Activated T-cell treated with anti-CD3 and anti-CD28 coated beads, Interleukin-2, amount 50 U/mL, for 72 hours (primary cell): ENCODE measurements around the gene EPHA8. TPM values are rescaled to one million over a fixed set of nuclear protein-coding genes. Genes with fewer than 3 reads are reported as not detected.

Source experiments
- ATAC-seq, 2 donors: fragments of 150-1000 bp; cut with Tn5 transposase; replicated peaks in 1 of 2; 2 replicates each; pipeline ENCODE4 v1.10.0; 2021; ENCODE audit warnings: moderate library complexity in 2 of 2, mild to moderate bottlenecking in 1 of 2
- DNase-seq, 2 donors: peaks; one replicate each; pipeline ENCODE4 v3.0.0; 2021 to 2022; ENCODE audit warnings: mixed read lengths in 1 of 2
- H3K27ac Mint-ChIP-seq: one replicate; pipeline ENCODE4 v1.8.0; 2022; ENCODE audit warnings: mild to moderate bottlenecking, moderate library complexity, mixed read lengths
- H3K27me3 Mint-ChIP-seq: one replicate; pipeline ENCODE4 v1.8.0; 2022; ENCODE audit warnings: low read depth, mixed read lengths
- H3K36me3 Mint-ChIP-seq, 2 donors: one replicate each; pipeline ENCODE4 v1.8.0; 2022; ENCODE audit warnings: mixed read lengths in 2 of 2, mild to moderate bottlenecking in 1 of 2; ENCODE audit not compliant: insufficient read depth in 2 of 2
- H3K4me1 Mint-ChIP-seq: one replicate; pipeline ENCODE4 v1.8.0; 2022; ENCODE audit warnings: low read depth, mixed read lengths
- H3K4me3 Mint-ChIP-seq, 2 donors: one replicate each; pipeline ENCODE4 v1.8.0; 2022; ENCODE audit warnings: mild to moderate bottlenecking in 2 of 2, mixed read lengths in 2 of 2, moderate library complexity in 2 of 2
- H3K9me3 Mint-ChIP-seq, 2 donors: one replicate each; pipeline ENCODE4 v1.8.0; 2022; ENCODE audit warnings: mixed read lengths in 2 of 2
- total RNA-seq, 2 donors: library from RNA; stranded (reverse); gene quantifications; one replicate each; pipeline ENCODE4 v1.2.3, GENCODE V29; 2022

Gene EPHA8
- total RNA-seq = not detected

DNA sequence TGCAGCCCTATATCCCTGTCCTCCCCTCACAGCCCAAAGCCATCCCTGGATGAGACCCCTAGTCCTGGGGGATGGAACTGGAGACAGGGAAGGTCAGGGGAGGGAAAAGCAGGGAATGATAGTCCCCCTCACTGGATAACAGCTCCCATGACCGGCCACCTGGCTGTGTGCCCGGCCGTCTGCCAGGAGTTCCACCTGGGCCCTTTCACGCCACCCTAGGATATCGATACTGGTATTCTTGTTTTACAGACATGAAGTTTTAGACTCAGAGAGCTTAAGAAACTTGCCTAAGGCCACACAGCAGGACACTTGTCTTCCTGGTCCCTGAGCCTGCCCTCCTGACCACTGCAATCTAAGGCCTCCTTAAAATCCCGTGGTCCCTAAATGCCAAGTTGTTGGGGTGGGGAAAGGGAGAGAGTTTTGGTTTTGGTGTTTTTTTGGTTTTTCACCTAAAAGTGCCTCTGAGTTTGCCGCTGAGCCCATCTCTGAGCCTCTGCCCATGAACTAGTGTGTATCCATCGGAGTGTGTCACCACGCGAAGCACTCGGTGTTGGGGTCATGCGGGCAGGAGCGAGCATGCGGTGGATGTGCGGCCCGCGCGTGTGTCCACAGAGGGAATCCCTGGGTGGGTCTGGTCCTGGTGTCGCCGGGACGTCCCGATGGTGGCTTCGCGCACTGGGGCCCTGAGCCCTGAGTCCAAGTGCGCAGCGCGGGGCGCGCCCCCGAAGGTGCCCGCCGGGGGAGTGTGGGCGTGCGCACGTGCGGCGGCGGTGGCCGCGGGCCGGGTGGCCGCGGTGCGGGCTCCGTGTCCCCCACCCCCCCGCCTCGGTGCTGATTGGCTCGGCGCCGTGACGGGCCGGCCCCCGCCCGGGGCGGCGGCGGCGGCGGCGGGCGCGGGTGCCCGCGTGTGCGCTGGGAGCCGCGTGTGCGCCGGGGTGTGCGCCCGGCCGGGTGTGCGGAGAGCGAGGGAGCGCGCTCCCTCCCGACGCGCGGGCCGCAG is at the start of gene EPHA8:
Gene EPHA8, plus strand, starts transcription at position 906 of the 1,000 bp plus-strand sequence. CDS start 147 bp downstream, outside the sequence.
- no peak for DNase-seq
- H3K27me3 Mint-ChIP-seq = peaks cover 38% of the 10 kb centered on the region
- no peaks in the 10 kb centered on the region for H3K4me1 Mint-ChIP-seq
- peak within 1 kb of the TSS; percentile 29 to 30 for H3K4me3 Mint-ChIP-seq
- no peak within 1 kb of the TSS for H3K27ac Mint-ChIP-seq
- H3K9me3 Mint-ChIP-seq = no peaks in the 10 kb centered on the region
- no peak for ATAC-seq
- H3K36me3 Mint-ChIP-seq = peaks cover 0 to 1% of the 10 kb centered on the region in 2 donors

DNA sequence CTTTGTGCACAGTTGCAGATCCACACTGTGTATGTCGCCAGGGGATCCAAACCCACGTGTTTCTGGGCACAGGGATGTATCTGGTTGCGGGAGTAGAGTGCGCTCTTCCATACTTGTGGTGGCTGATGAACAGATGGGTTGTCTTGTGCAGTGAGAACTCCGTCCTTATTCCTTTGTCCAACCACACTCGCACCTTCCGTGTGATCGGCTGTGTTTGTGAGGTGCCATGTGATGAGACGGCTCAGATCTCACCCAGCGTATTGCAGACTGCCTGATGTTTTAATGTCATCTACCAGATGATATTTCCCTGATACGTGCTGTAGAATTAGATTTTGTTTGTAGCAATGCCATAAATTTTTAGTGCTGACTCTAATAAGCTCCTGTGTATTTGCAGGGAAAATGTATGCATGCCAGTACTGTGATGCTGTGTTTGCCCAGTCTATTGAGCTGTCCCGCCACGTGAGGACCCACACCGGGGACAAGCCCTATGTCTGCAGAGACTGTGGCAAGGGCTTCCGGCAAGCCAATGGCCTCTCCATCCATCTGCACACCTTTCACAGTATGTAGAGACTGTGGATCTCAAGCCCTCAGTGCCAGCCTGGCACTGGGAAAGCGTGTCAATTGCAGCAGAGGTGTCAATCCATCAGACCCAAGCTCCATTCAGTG is 46.2 kb upstream of the EPHA8 start:
- Mint-ChIP-seq H3K4me1 (no peaks in the 10 kb centered on the region), H3K36me3 (peaks cover 6 to 7% of the 10 kb centered on the region in 2 donors), H3K27me3 (no peaks in the 10 kb centered on the region), H3K9me3 (no peaks in the 10 kb centered on the region), H3K27ac (no peak overlapping the region), H3K4me3 (no peak overlapping the region)
- ATAC-seq (no peak), DNase-seq (no peak)

DNA sequence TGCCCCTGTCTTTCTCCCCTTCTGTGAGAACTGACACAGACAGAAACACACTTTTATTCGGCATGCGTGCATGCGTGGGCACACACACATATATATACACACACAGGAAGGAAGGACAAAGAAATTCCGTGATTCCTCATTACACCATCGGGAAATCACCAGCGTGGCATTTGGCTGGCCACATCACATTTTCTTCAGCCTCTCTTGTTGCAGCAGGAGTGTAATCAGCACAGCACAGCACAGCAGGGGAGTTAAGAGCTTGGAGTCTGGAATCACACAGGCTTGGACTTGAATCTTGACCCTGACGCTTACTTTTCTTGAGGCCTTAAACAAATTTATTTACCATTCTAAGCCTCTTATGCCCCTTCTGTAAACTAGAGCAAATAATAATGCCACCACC is 45.3 kb upstream of the EPHA8 start:
- Mint-ChIP-seq H3K27ac (peak overlapping the region; percentile 26), H3K27me3 (no peaks in the 10 kb centered on the region), H3K9me3 (no peaks in the 10 kb centered on the region), H3K36me3 (peaks cover 6 to 7% of the 10 kb centered on the region in 2 donors), H3K4me1 (no peaks in the 10 kb centered on the region), H3K4me3 (no peak overlapping the region)
- no peak for ATAC-seq
- DNase-seq = no peak

DNA sequence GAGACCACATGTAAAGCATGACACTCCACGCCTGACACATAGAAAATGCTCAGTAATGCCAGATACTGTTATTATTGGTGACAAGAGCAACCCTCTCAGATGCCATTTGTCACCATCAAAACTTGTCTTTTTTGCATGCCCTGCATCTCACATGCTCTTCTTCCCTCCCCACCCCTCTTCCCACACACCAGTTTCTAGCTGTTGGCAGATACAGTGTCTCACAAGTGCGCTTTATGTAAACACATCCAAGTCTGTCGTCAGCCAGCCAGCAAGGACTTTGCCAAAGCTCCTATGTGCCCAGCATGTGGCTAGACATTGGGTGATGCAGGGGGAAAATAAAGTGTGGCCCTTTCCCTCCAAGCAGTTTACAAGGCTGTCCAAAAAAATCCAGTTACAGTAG is 44.9 kb upstream of the EPHA8 start:
- ATAC-seq (no peak), DNase-seq (no peak)
- Mint-ChIP-seq H3K4me1 (no peaks in the 10 kb centered on the region), H3K4me3 (no peak overlapping the region), H3K27me3 (no peaks in the 10 kb centered on the region), H3K36me3 (peaks cover 6 to 7% of the 10 kb centered on the region in 2 donors), H3K27ac (no peak overlapping the region), H3K9me3 (no peaks in the 10 kb centered on the region)

DNA sequence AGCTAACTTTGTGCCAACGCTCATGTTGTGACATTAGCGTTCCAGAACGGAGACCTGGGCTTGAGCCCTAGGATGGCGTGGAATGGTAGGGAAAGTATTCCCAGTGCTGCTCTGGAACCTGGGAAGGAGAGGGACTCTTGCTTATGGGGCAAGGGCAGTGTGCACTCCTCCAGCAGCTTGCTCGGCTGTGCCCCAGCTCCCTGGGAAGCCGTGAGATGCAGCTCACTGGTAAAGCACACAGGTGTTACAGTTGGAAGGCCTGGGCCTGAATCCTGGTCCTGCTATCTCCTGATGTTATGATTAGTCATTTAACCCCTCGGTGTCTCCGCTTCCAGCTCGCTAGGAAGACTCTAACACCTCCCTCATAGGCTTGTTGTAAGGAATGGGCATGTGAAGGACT is 42.4 kb upstream of the EPHA8 start:
- DNase-seq (no peak), ATAC-seq (no peak)
- no peaks in the 10 kb centered on the region for H3K4me1 Mint-ChIP-seq
- H3K4me3 Mint-ChIP-seq = no peak overlapping the region
- H3K27ac Mint-ChIP-seq = no peak overlapping the region
- no peaks in the 10 kb centered on the region for H3K27me3 Mint-ChIP-seq
- no peaks in the 10 kb centered on the region for H3K9me3 Mint-ChIP-seq
- peaks cover 5 to 7% of the 10 kb centered on the region in 2 donors for H3K36me3 Mint-ChIP-seq

DNA sequence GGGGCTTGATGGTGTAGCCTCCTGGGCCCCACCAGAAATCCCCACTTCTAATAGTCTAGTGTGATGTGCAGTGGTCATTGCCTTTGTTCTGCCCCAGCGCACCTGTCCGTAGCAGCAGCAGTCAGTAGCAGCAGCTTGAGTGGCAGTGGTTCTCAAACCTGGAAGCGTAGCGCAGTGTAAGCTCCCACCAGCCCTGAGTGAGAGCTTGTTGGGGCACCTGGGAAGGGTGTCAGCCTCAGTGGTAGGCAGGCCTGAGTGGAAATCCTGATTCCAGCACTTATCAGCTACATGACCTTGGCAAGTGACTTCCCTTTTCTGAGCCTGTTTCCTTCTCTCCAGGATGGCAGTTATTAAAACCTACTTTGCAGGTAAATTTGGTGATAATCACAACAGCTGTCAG is 41.6 kb upstream of the EPHA8 start:
- Mint-ChIP-seq H3K36me3 (peaks cover 2 to 7% of the 10 kb centered on the region in 2 donors), H3K9me3 (no peaks in the 10 kb centered on the region), H3K27ac (no peak overlapping the region), H3K27me3 (no peaks in the 10 kb centered on the region), H3K4me3 (no peak overlapping the region), H3K4me1 (no peaks in the 10 kb centered on the region)
- ATAC-seq = no peak
- no peak for DNase-seq

DNA sequence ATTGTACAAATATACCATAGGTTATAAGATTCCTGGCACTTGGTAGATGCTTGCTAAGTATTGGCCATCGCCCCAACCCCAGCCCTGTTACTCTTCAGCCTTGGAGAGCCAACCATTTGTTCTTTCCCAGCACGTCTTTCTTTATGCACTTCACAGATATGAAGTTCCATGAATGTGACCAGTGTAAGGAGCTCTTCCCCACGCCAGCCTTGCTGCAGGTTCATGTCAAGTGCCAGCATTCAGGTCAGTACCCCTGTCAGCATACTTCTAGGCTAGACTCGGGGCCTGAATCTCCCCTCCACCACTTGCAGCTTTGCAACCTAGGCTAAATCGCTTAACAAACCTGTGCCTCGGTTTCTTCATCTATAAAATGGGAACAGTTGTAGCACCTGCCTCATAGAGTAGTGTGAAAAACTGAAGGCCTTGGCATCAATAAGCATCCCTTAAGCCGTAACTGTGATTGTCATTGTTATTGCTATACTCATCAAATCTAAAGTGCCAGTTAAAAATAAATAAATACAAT is 41.0 kb upstream of the EPHA8 start:
- Mint-ChIP-seq H3K9me3 (no peaks in the 10 kb centered on the region), H3K36me3 (peaks cover 2 to 7% of the 10 kb centered on the region in 2 donors), H3K27me3 (no peaks in the 10 kb centered on the region), H3K4me3 (no peak overlapping the region), H3K27ac (no peak overlapping the region), H3K4me1 (no peaks in the 10 kb centered on the region)
- no peak for DNase-seq
- ATAC-seq = no peak

DNA sequence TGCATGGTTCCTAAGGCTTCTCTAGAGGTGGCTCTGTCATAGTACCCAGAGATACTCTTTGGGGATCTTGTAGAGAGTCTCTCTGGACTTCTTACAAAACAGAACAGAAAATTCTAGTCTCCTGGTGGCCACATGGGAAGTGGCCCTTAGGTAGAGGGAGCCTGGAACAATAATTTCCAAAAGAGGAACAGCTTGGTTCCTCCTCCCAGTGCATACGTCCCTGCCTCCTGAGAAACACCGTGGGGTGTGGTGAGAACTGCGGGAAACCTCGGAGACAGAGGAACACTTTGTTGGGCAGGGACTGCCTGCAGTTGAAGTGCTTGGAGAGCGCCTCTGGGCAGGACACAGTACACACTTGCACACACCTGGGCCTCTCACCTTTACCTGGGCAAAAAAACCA is 38.8 kb upstream of the EPHA8 start:
- ATAC-seq (no peak), DNase-seq (no peak)
- Mint-ChIP-seq H3K9me3 (no peaks in the 10 kb centered on the region), H3K4me3 (no peak overlapping the region), H3K4me1 (no peaks in the 10 kb centered on the region), H3K27ac (no peak overlapping the region), H3K27me3 (no peaks in the 10 kb centered on the region), H3K36me3 (peaks cover 0 to 2% of the 10 kb centered on the region in 2 donors)

DNA sequence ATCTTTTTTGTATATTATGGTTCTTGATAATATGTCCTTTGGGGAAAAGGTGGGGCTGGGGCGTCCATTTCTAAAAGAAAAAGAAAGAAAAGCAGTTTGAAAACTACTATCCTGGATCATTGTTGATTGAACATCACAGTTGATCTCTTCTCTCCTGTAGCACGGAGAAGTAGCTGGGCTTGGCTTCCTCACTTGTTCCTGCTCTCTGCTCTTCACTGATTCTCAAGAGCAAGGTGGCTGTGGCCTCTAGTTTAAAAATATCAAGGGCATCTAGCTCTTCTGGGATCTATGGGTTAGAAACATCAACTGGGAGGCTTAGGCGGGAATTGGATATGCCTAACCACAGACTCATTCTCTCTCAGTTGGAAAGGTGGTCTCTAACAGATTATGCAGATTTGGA is 38.1 kb upstream of the EPHA8 start:
- no peaks in the 10 kb centered on the region for H3K27me3 Mint-ChIP-seq
- no peaks in the 10 kb centered on the region for H3K9me3 Mint-ChIP-seq
- DNase-seq (no peak), ATAC-seq (no peak)
- H3K4me1 Mint-ChIP-seq = no peaks in the 10 kb centered on the region
- H3K36me3 Mint-ChIP-seq = peaks cover 0 to 2% of the 10 kb centered on the region in 2 donors
- H3K4me3 Mint-ChIP-seq = no peak overlapping the region
- H3K27ac Mint-ChIP-seq = no peak overlapping the region

DNA sequence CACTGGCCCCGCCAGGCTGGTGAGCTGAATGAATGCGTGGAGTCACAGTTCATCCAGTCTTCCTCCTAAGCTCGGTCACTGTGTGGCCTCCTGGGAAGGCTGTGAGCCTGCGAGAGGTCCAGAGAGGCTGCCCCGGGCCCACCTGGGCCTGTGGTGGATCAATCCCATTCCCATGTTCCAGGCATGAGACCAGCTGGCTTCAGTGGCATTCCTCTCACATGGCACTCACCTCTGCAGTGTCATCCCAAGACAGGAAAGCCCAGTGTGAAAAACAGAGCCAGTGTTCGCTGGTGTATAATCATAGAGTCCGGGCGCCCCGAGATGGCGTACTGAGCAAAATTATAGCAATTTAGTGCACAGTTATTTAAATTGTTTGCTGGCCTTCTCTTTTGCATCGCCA is 37.6 kb upstream of the EPHA8 start:
- DNase-seq (no peak), ATAC-seq (no peak)
- Mint-ChIP-seq H3K36me3 (peaks cover 0 to 1% of the 10 kb centered on the region in 2 donors), H3K27me3 (no peaks in the 10 kb centered on the region), H3K4me3 (no peak overlapping the region), H3K9me3 (no peaks in the 10 kb centered on the region), H3K4me1 (no peaks in the 10 kb centered on the region), H3K27ac (no peak overlapping the region)

DNA sequence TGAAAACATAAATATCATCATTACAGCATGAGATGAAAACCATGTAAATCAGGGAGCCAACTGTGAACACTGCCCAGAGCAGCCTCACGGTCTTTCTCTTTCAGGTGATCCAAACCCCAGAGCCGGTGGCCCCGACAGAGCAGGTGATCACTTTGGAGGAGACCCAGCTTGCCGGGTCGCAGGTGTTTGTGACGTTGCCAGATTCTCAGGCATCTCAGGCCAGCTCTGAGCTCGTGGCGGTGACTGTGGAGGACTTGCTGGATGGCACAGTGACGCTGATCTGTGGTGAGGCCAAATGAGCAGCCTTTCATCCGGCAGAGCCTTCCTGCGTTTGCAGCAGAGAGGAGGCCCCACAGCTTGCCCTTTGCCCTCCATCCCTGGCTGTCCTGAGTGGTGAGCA is 37.2 kb upstream of the EPHA8 start:
- Mint-ChIP-seq H3K4me1 (no peaks in the 10 kb centered on the region), H3K9me3 (no peaks in the 10 kb centered on the region), H3K36me3 (no peaks in the 10 kb centered on the region), H3K27me3 (no peaks in the 10 kb centered on the region), H3K4me3 (no peak overlapping the region), H3K27ac (no peak overlapping the region)
- ATAC-seq (no peak), DNase-seq (no peak)

DNA sequence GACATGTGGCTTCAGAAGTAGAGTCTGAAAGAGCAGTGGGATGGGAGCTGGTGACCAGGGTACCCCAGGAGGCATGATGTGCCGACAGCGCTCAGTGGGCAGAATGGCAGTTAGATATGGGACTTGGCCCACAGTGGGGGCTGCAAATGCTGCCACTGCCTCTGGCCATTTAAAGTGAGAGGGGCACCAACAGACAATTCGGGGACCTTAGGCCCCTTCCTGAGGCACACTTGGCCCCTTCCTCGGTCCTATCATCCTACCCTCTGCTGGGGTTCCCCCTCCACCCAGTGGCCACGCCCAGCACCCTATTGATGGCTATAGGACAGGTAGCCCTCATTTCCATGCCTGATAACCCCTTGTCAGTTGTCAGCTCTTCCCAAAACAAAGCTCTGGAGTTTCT is 36.6 kb upstream of the EPHA8 start:
- H3K4me1 Mint-ChIP-seq = no peaks in the 10 kb centered on the region
- no peak overlapping the region for H3K4me3 Mint-ChIP-seq
- no peaks in the 10 kb centered on the region for H3K27me3 Mint-ChIP-seq
- H3K27ac Mint-ChIP-seq = no peak overlapping the region
- ATAC-seq (no peak), DNase-seq (no peak)
- no peaks in the 10 kb centered on the region for H3K36me3 Mint-ChIP-seq
- H3K9me3 Mint-ChIP-seq = no peaks in the 10 kb centered on the region

DNA sequence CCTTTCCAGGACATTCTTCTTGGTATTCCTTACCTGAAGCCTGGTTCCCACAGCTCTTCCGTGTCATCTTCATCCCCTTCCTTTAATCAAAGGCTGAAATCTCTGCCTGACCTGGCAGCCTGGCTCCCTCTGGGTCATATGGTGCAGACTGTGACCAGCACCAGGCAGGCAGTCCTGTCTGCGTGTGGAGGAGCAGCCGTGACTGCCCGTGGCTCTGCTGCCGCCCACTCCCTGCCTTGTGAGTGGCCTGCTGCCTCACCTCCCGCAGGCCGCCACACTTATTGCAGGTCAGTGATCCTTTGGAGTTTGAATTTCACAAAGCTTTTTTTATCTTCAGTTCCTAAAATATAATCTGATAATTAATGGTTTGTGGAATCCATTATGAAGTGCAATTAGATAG is 36.2 kb upstream of the EPHA8 start:
- DNase-seq (no peak), ATAC-seq (no peak)
- Mint-ChIP-seq H3K27me3 (no peaks in the 10 kb centered on the region), H3K4me3 (no peak overlapping the region), H3K27ac (no peak overlapping the region), H3K4me1 (no peaks in the 10 kb centered on the region), H3K9me3 (no peaks in the 10 kb centered on the region), H3K36me3 (no peaks in the 10 kb centered on the region)
